PFSK-1 (cell line): ENCODE measurements around the gene NMBR.

Source experiments
- FOXP2 ChIP-seq: optimal IDR thresholded peaks from 2 replicates; pipeline ENCODE3; 2011; ENCODE audit warnings: borderline replicate concordance, control low read depth, inconsistent platforms; ENCODE audit not compliant: insufficient read depth; ENCODE audit errors: extremely low read length, extremely low read depth
- POLR2AphosphoS5 ChIP-seq: IDR thresholded peaks from 2 replicates; pipeline ENCODE4 v1.6.1; 2012; ENCODE audit warnings: low read depth, mild to moderate bottlenecking, control low read depth, low read length, moderate library complexity
- REST ChIP-seq, 2 experiments: IDR thresholded peaks; 2 replicates each; pipeline versions ENCODE4 v1.6.1 to v1.8.0; 2011 to 2012; ENCODE audit warnings: low read depth in 2 of 2, low read length in 2 of 2, control low read depth in 1 of 2, inconsistent platforms in 1 of 2, mild to moderate bottlenecking in 1 of 2, moderate library complexity in 1 of 2; ENCODE audit not compliant: insufficient read depth in 1 of 2
- SIN3A ChIP-seq: IDR thresholded peaks from 2 replicates; pipeline ENCODE4 v1.6.1; 2012; ENCODE audit warnings: mild to moderate bottlenecking, low read length, moderate library complexity, borderline replicate concordance; ENCODE audit not compliant: insufficient read depth
- TAF1 ChIP-seq: IDR thresholded peaks from 2 replicates; pipeline ENCODE4 v1.6.1; 2012; ENCODE audit warnings: low read length, control low read depth, borderline replicate concordance; ENCODE audit not compliant: insufficient read depth

The NMBR gene

GRCh38 chr6:142171351-142171750 is 24.4 kb upstream of the NMBR start:
- no peak for TF ChIP-seq FOXP2
- TF ChIP-seq TAF1 = no peak
- no peak for TF ChIP-seq REST (IDR thresholded peaks at IDR 0.05; ENCODE audit: insufficient read depth in 1 of 2, low read depth in 2 of 2, low read length in 2 of 2)
- TF ChIP-seq POLR2AphosphoS5 = no peak
- TF ChIP-seq SIN3A = no peak

- TF ChIP-seq POLR2AphosphoS5 (no peak), SIN3A (no peak), TAF1 (no peak), REST (IDR thresholded peaks at IDR 0.05; ENCODE audit: insufficient read depth in 1 of 2, low read depth in 2 of 2, low read length in 2 of 2) (no peak), FOXP2 (no peak)
Observed at GRCh38 chr6:142167486-142167885, 20.6 kb upstream of the NMBR start.

GRCh38 chr6:142167071-142167470 is 20.1 kb upstream of the NMBR start:
- TF ChIP-seq POLR2AphosphoS5 (no peak), SIN3A (no peak), REST (IDR thresholded peaks at IDR 0.05; ENCODE audit: insufficient read depth in 1 of 2, low read depth in 2 of 2, low read length in 2 of 2) (no peak), FOXP2 (no peak), TAF1 (no peak)

DNA sequence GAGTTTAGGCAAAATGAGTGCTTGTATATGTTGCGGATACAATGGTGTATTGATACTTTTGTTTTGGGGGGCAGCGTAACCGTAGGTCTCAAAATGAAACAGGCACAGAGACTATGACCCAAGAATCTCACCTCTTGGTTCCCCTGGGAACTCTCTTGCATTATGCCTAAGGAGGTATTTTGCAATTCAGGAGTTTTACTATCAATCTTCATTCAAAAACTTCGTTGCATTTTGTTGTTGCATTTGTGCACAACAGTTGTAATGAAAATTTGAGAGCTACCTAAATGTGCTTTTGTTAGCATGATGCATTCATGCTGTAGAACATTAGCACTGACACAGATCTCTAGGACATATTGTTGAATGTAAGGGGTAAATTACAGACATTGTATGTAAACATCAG is 18.3 kb upstream of the NMBR start:
- TF ChIP-seq TAF1 (no peak), REST (IDR thresholded peaks at IDR 0.05; ENCODE audit: insufficient read depth in 1 of 2, low read depth in 2 of 2, low read length in 2 of 2) (no peak), FOXP2 (no peak), POLR2AphosphoS5 (no peak), SIN3A (no peak)

- TF ChIP-seq REST (IDR thresholded peaks at IDR 0.05; ENCODE audit: insufficient read depth in 1 of 2, low read depth in 2 of 2, low read length in 2 of 2) (no peak), POLR2AphosphoS5 (no peak), FOXP2 (no peak), TAF1 (no peak), SIN3A (no peak)
Observed at GRCh38 chr6:142162780-142163179, 15.9 kb upstream of the NMBR start.
